SU-DHL-6 (cell line): ENCODE measurements around the gene SLC24A3.

Experiments used
- H2AFZ ChIP-seq: fragments of 200-600 bp; sonication (generic); 2 replicates; pipeline ENCODE4 v1.6.1; 2014; ENCODE audit warnings: low read depth, mild to moderate bottlenecking, moderate library complexity, mixed read lengths, antibody characterized with exemption, low read length; ENCODE audit not compliant: severe bottlenecking
- H3F3A ChIP-seq: fragments of 200-600 bp; shearing (Covaris generic); 2 replicates; pipeline ENCODE4 v1.6.0; 2016; ENCODE audit warnings: antibody characterized with exemption, mild to moderate bottlenecking; ENCODE audit not compliant: insufficient read depth
- H3K27ac ChIP-seq: fragments of 200-600 bp; sonication (generic); 2 replicates; pipeline ENCODE4 v1.5.1; 2016; ENCODE audit warnings: low read depth, mild to moderate bottlenecking, low read length, moderate library complexity, mixed read lengths
- H3K27me3 ChIP-seq: fragments of 200-600 bp; sonication (generic), shearing (Covaris generic); 2 replicates; pipeline ENCODE4 v1.6.0; 2014; ENCODE audit warnings: mild to moderate bottlenecking, low read length
- H3K36me3 ChIP-seq: fragments of 200-600 bp; sonication (generic); 2 replicates; pipeline ENCODE4 v1.6.1; 2014; ENCODE audit warnings: mild to moderate bottlenecking, low read length, mixed read lengths
- H3K4me2 ChIP-seq: fragments of 300-600, 200-600 bp; shearing (Covaris generic), sonication (generic); 2 replicates; pipeline ENCODE4 v1.6.0; 2014; ENCODE audit warnings: low read length, low read depth, mild to moderate bottlenecking; ENCODE audit not compliant: poor library complexity, severe bottlenecking
- H3K4me3 ChIP-seq: fragments of 200-600 bp; sonication (generic); 2 replicates; pipeline ENCODE4 v1.5.1; 2014; ENCODE audit warnings: antibody characterized with exemption, low read length, mild to moderate bottlenecking, mixed read lengths; ENCODE audit not compliant: insufficient read depth, poor library complexity, severe bottlenecking
- H3K79me2 ChIP-seq: fragments of 200-600 bp; sonication (generic); 2 replicates; pipeline ENCODE4 v1.6.1; 2014; ENCODE audit warnings: mild to moderate bottlenecking, low read length, moderate library complexity; ENCODE audit not compliant: insufficient read depth
- H3K9ac ChIP-seq: fragments of 200-600 bp; sonication (generic); 2 replicates; pipeline ENCODE4 v1.7.0; 2014; ENCODE audit warnings: mild to moderate bottlenecking, low read length
- H3K9me2 ChIP-seq: fragments of 200-600 bp; sonication (generic); replicated peaks from 2 replicates; pipeline ENCODE4 v1.6.1; 2014; ENCODE audit warnings: low read length; ENCODE audit not compliant: insufficient read depth
- H3K9me3 ChIP-seq: fragments of 200-600 bp; sonication (generic); 2 replicates; pipeline ENCODE4 v1.6.1; 2014; ENCODE audit warnings: low read length, mixed read lengths; ENCODE audit not compliant: insufficient read depth
- H4K20me1 ChIP-seq: fragments of 200-600 bp; sonication (generic); 2 replicates; pipeline ENCODE4 v1.6.1; 2014; ENCODE audit warnings: low read depth, mild to moderate bottlenecking, antibody characterized with exemption, low read length, moderate library complexity, mixed read lengths
- EZH2phosphoT487 ChIP-seq: fragments of 200-600 bp; sonication (generic), shearing (Covaris generic); conservative IDR thresholded peaks from 2 replicates; pipeline ENCODE4 v1.6.1; 2018; ENCODE audit warnings: mild to moderate bottlenecking, antibody characterized with exemption, low read length, moderate library complexity, mixed read lengths
- TF ChIP-seq, protein P1 (sequence below): fragments of 200-600 bp; sonication (generic); IDR thresholded peaks from one replicate; pipeline ENCODE4 v1.5.1; 2017; ENCODE audit warnings: antibody characterized with exemption, mild to moderate bottlenecking, low read length, moderate library complexity; ENCODE audit not compliant: insufficient read depth, poor library complexity, severe bottlenecking

Gene SLC24A3

DNA sequence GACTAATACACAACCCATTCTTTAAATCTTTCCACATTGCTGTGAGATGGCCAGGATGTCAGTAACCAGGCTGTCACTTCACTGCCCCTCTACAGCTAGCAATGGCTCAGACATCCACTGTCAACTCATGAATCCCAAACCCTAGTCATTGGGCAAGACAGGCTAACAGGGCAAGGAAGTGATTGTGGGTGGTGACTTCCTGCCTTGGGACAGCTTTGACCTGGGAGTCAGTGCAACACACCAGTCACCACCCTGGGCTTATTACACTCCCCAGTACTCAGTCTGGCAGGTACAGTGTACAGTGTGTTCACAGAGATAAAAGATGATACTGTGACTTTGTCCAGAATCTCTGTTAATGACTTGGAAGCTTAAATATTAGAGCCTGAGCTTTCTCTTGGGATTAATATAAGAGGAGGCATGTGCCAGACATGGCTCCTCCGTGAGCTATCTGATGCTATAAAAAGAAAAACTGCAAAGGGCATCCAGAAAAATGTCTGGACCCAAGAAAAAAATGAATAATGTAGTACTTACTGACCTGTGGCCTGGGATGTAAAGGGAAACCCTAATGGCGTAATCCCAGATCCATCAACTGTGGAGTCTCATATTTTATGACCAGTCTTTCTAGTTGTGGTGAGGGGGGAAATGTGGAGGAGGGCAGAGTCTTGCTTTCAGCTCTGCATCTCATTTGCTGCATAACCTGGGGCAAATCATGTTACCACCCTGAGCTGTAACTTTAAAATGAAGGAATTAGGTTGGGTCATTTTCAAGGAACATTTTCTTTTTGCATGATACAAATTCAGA is 244.4 kb downstream of the SLC24A3 start:
- H3K36me3 ChIP-seq = no peaks in the 10 kb centered on the region
- no peak overlapping the region for H3K9ac ChIP-seq
- H2AFZ ChIP-seq = no peak overlapping the region
- no peak overlapping the region for H3K27ac ChIP-seq
- H3K79me2 ChIP-seq = no peaks in the 10 kb centered on the region
- no peak overlapping the region for H3K4me2 ChIP-seq
- no peaks in the 10 kb centered on the region for H3K9me3 ChIP-seq
- H3K27me3 ChIP-seq = no peaks in the 10 kb centered on the region
- no peaks in the 10 kb centered on the region for H3F3A ChIP-seq
- H3K4me3 ChIP-seq = no peak overlapping the region
- TF ChIP-seq, protein P1, sequence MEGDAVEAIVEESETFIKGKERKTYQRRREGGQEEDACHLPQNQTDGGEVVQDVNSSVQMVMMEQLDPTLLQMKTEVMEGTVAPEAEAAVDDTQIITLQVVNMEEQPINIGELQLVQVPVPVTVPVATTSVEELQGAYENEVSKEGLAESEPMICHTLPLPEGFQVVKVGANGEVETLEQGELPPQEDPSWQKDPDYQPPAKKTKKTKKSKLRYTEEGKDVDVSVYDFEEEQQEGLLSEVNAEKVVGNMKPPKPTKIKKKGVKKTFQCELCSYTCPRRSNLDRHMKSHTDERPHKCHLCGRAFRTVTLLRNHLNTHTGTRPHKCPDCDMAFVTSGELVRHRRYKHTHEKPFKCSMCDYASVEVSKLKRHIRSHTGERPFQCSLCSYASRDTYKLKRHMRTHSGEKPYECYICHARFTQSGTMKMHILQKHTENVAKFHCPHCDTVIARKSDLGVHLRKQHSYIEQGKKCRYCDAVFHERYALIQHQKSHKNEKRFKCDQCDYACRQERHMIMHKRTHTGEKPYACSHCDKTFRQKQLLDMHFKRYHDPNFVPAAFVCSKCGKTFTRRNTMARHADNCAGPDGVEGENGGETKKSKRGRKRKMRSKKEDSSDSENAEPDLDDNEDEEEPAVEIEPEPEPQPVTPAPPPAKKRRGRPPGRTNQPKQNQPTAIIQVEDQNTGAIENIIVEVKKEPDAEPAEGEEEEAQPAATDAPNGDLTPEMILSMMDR = no peak
- TF ChIP-seq EZH2phosphoT487 = no peak
- H4K20me1 ChIP-seq = no peaks in the 10 kb centered on the region
- no peaks in the 10 kb centered on the region for H3K9me2 ChIP-seq

DNA sequence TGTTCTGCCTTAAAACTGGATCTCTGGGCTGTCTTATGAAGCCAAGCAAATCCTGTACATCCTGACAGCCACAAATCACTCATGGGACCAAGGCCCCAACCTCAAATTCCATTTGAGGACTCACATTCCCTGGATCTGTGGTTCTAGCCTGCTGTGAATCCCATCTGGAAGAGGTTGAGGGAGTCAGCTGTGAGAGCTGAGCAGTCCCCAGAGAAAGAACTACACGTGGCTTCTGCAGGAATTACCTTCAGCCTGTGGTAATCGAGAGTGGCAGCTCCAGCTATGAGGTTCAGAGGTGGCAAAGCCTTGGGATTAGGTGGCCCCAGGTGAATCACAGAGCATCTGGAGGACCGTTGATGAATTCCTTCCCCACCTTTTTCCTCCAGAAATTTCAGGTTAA is 245.2 kb downstream of the SLC24A3 start:
- H3K9ac ChIP-seq = no peak overlapping the region
- H3K27ac ChIP-seq = no peak overlapping the region
- TF ChIP-seq, protein P1 = no peak
- TF ChIP-seq EZH2phosphoT487 = no peak

DNA sequence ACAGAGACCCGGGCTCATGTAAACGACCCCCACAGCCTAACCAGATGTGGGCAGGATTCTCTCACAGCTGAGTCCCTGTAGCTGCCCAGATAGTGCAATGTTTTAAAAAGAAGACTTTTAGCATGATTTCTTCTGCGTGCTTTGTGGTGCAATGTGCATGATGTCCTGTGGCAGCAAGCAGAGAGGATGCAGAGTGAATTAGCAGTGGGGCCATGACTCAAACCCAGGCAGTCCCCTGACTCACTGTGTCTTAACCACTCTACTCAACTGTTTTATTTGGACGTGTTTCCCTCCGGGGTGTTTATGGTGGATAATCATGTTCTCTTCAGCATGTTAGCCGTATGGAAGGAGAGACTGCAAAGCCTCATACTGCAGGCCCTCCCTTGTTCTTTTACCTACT is 247.9 kb downstream of the SLC24A3 start:
- H3K9ac ChIP-seq = no peak overlapping the region
- H3K36me3 ChIP-seq = no peaks in the 10 kb centered on the region
- H3K79me2 ChIP-seq = no peaks in the 10 kb centered on the region
- no peak overlapping the region for H2AFZ ChIP-seq
- TF ChIP-seq, protein P1 = no peak
- TF ChIP-seq EZH2phosphoT487 = no peak
- H3K4me3 ChIP-seq = no peak overlapping the region
- H3K27me3 ChIP-seq = no peaks in the 10 kb centered on the region
- H4K20me1 ChIP-seq = no peaks in the 10 kb centered on the region
- H3K27ac ChIP-seq = no peak overlapping the region
- H3K9me3 ChIP-seq = no peaks in the 10 kb centered on the region
- H3K9me2 ChIP-seq = no peaks in the 10 kb centered on the region
- no peak overlapping the region for H3K4me2 ChIP-seq
- no peaks in the 10 kb centered on the region for H3F3A ChIP-seq

More for the DNA sequence above, 245.2 kb downstream of the SLC24A3 start:
- no peak overlapping the region for H3K4me3 ChIP-seq
- H2AFZ ChIP-seq = no peak overlapping the region
- H3F3A ChIP-seq = no peaks in the 10 kb centered on the region
- H3K9me3 ChIP-seq = no peaks in the 10 kb centered on the region
- no peaks in the 10 kb centered on the region for H4K20me1 ChIP-seq
- H3K9me2 ChIP-seq = no peaks in the 10 kb centered on the region
- H3K27me3 ChIP-seq = no peaks in the 10 kb centered on the region
- H3K36me3 ChIP-seq = no peaks in the 10 kb centered on the region
- no peaks in the 10 kb centered on the region for H3K79me2 ChIP-seq
- H3K4me2 ChIP-seq = no peak overlapping the region
